Measurements from ENCODE around the gene C1orf232.

The C1orf232 gene

DNA sequence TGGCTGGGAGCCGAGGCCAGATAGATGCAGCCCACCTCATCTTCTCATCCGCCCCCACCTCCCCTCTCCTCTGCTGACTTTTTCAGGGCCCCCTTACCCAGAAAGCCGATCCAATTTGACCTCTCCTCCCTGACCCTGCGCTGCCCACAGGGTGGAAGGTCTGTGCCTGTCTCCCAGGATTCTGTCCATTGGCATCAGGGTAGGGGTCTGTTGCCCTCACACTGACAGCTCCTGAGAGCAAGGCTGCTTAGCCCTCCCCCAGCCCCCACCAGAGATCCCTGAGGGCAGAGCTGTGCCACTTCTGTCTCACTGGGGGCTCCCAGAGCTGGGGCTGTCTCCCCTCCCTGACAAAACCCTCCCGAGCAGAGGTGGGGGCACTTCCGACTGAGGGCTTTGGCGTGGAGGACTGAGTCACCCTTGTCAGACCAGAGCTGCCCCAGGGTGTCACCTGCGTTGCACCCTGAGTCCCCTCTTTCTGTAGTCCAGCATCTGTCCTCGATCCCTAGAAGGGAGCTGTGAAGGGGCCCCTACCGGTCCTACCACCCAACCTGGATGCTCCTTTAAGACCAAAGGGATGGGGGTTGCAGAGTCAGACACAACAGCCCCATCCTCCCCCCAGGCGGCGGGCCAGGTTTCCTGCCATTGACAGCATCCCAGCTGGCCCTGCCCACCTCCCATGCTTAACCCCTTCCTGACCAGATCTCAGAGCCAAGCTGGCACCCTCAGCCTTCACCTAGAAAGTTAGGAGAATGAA lies 12.3 kb downstream of the C1orf232 start:
- DNase-seq (ENCODE audit: low read depth in 2 of 2), result no peak

DNA sequence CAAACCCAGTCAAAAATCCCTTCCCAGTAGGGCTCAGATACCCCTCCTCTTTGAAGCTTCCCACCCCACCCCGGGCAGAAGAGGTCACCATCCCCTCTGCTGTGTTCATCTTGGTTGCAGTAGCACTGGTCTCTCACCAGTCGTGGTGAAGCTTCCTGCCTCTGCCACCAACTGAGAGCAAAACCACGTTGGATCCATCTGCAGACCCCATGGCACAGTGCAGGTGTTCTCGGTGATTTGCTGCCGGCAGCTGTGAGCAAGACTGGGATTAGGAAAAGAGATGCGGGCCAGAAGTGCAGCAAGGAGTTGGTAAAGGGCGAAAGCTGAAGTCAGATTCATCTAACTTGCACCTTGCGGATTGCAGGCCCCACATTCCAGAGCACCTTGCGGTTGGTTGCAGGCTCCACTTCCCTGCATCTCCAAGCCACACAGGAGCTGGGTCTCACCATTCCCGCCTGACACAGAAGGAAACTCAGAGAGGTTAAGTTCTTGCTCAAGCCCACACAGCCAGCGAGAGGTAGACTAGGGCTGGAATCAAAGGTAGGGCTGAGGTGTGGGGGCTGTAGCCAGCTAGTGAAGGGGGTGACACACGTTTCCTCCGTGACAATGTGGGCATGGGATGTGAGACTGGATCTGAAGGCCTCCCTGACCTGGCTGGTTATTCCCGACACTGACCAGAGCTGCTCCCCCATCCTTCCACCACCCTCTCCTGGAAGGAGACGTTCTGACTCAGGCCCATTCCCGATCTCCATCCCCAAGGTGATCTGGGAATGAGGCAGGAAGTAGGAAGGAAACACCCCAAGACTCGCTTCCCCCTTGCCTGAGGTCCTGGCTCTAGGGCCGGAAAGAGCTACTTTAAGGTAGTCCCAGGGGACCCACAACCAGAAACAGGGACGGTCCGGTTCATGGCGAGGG lies 13.1 kb downstream of the C1orf232 start:
- no peak for DNase-seq (ENCODE audit: low read depth in 2 of 2)

DNA sequence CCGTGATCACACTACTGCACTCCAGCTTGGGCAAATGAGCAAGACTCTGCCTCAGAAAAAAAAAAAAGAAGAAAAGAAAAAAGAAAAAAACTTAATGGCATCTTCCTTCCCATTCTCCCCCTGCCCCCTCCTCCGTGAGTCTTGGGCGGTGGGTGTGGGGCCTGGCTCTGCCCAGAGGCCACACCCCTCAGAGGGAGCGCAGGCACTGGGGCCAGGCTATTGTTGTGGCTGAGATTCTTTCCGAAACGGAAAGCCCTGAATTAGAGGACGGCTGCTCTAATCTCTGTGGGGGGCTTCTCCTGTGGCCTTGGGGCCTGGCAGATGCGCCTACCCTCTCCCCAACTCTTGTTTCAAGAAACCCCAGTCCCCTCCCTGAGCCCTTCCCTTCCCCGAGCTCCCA lies 14.0 kb downstream of the C1orf232 start:
- no peak for DNase-seq (ENCODE audit: low read depth in 2 of 2)

DNA sequence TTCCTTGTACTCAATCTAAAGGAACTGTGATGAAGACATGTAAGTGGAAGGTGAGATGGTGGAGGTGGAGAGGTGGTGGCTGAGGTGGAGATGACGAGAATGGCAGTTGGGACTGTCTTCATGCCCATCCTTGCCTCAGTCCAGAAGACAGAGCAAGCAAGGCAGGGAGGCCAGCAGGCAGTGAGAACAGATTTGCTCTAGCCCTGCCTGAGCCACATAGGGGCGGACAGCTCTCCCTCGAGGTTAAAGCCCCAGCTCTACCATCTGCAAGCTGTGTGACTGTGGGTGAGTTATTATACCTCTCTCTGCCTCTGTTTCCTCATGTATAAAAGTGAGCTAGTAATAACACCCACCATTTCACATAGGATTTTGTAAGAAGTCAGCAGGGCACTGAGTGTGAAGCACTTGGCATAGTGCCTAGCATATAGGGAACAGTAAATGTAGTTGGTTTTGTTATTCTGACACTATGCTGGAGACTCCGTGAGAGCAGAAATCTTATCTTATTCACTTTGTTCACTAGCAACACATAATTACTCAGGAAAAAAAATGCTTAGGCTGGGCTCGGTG lies 14.7 kb downstream of the C1orf232 start:
- DNase-seq (ENCODE audit: low read depth in 2 of 2), result no peak

DNA sequence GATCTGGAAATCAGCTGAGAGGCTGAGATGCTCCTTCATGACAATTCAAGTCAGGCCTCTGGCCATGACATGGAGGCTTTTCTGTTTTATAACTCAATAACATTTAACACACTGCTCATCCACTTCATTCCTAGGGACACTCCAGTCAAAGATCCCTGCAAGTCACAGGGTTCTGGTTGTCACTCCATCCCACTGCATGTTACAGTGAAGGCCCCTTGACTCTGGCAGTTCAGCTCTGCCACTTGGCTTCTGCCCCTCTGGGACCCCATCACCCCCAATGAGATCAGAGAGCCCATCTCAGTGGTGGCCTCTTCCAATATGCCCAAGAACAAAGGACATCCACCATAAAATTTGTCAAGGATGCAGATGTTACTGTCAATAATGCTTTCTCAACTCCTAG lies 19.9 kb downstream of the C1orf232 start:
- DNase-seq (ENCODE audit: low read depth in 2 of 2), result no peak

DNA sequence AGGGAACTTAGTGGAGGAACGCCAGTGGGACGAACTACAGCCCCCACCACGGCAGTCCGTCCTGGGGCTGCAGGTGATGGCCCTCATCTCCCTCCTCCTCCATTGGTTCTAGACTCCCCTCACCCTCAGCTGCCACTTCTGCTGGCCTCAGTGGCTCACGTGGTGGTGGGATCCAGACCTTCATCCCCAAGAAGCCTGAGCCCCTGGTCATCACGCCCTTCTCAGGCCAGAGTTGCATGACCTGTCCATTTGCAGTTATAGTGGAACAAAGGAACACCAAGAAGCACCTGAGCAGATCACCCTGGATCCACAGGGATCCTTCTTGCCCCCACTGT lies 22.8 kb downstream of the C1orf232 start:
- DNase-seq (ENCODE audit: low read depth in 2 of 2), result no peak

DNA sequence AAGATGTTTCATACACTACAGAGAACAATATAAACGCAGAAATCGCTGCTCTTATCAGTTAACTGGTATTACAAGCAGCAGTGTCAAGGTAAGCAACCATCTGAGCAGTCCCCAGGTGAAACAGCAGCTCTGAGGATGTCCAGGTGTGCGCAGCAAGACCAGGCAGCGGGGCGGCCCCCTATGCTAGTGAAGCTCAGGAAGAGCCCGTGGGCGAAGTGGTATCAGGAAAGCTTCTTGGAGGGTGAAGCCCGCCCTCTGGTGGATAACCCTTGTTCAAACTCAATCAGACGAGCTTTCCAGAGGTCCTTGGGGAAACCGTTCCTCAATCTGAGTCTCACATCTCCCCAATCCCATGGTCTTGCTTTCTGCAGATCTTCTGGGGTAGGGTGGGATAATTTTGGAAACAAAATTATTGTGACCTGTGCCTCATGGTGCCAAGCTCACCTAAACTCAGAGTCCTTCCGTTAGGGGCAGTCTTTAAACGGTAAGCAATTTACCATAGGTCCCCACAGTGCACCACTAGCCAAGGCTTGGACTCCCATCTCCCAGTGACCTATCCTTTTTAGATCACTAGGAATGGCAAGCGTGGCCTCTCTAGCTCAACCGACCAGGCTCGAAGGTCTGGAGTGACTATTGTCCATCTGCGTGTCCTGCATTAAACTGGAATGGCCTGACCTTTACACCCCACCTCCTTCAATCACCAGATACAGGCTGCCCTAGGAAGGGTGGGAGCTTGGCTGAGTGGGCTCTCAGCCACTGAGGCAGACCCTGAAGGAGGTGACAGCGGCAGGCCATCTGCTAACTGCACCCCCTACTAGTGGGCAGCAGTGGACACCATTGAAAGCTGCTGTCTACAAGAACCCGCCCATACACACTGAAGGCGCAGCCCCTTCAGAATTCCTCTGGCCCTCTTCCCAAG lies 23.5 kb downstream of the C1orf232 start:
- DNase-seq (ENCODE audit: low read depth in 2 of 2), result peak; percentile 60 to 61

DNA sequence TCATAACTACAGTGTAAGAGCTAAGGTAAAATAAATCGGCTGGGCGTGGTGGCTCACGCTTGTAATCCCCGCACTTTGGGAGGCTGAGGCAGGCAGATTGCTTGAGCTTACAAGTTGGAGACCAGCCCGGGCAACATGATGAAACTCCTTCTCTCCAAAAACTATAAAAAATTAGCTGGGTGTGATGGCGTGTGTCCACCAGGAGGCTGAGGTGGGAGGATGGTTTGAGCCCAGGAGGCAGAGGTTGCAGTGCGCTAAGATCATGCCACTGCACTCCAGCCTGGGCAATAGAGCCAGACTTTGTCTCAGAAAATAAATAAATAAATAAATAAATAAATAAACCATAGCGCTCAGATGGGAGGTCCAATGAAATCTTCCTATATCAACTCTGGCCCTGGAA lies 26.6 kb downstream of the C1orf232 start:
- no peak for DNase-seq (ENCODE audit: low read depth in 2 of 2)

DNA sequence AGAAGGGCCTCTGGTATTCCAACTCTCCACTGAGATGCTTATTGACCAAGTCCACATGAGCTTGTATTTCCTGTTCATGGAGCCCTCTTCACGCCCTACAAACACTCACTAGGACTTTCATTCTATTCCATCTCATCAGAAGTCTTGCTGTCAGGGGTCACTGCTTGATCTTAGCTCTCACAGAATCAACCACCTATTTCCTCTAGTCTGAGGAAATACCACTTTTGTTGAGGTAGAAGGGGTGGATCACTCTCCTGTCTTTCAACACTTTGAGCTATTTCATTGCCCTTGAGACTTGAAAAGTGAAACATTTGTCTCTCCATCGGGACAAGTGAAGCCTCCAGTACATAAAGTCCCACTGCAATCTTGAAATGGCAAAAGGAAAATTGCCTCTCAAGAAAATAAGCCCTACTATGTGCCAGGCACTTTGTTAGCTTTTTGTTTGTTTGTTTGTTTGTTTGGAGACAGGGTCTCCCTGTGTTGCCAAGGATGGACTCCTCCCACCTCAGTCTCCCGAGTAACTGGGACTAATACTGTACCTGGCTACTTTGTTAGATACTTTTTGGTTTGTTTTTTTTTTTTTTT lies 29.7 kb downstream of the C1orf232 start:
- DNase-seq (ENCODE audit: low read depth in 2 of 2), result no peak

DNA sequence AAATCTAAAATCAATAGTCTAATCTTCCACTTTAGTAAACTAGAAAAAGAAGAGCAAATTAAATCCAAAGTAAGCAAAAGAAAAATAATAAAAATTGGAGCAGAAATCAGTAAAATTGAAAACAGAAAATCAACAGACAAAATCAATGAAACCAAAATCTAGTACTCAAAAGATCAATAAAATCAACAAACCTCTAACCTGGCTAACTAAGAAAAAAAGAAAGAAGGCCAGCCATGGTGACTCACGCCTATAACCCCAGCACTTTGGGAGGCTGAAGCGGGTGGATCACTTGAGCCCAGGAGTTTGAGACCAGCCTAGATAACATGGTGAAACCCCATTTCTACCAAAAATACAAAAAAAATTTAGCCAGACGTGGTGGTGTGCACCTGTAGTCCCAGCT lies 34.3 kb downstream of the C1orf232 start:
- DNase-seq (ENCODE audit: low read depth in 2 of 2), result no peak

DNA sequence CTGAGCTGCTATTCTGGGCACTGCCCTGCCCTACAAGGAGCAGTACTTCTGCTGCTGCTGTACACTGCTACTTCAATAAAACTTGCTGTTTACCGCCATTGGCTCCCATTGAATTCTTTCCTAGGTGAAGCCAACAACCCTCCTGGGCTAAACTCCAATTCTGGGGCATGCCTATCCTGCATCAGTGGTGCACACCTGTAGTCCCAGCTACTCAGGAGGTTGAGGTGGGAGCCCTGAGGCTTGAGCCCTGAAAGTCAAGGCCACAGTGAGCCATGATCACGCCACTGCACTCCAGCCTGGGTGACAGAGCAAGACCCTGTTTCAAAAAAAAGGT lies 36.0 kb downstream of the C1orf232 start:
- no peak for DNase-seq (ENCODE audit: low read depth in 2 of 2)

DNA sequence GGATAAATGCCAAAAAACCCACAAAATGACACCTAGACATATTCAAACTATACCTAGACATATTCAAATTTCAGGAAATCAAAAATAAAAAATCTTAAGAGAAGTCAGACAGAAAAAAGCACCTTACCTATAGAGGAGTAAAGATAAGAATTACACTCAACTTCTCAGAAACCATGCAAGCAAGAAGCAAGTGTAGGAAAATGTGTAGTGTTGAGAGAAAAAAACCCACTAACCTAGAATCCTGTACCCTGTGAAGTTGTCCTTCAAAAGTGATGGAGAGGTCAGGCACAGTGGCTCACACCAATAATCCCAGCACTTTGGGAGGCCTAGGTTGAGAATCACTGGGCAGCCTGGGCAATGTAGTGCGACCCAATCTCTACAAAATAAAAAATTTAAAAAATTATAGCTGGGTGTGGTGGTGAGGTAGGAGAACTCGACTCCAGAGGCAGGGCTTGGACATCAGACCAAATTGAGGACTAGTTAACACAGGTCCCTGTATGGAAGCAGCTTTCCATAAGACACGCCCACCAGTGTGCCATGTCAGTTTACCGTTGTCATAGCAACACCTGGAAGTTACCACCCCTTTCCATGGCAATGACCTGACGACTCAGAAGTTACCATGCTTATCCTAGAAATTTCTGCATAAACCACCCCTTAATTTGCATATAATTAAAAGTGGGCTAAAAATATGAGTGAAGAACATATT lies 36.5 kb downstream of the C1orf232 start:
- DNase-seq (ENCODE audit: low read depth in 2 of 2), result no peak

DNA sequence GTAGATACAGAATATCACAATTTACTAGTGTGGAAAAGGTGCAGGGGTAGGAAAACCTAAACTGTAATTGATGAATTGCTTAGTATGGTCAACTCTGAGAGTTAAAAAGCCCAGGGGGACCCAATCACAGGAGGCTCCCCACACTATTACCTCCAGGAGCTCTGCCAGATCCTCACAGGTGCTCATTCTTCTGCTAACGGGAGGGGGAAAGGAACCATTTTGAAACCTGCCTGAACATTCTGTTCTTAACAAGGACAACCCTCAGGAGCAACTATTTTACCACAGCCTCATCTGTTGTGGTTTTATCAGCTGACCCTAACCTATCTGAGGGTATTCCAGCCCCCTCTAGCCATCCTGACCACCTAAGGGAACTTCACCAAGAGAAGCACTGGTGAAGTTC lies 38.1 kb downstream of the C1orf232 start:
- no peak for DNase-seq (ENCODE audit: low read depth in 2 of 2)

DNA sequence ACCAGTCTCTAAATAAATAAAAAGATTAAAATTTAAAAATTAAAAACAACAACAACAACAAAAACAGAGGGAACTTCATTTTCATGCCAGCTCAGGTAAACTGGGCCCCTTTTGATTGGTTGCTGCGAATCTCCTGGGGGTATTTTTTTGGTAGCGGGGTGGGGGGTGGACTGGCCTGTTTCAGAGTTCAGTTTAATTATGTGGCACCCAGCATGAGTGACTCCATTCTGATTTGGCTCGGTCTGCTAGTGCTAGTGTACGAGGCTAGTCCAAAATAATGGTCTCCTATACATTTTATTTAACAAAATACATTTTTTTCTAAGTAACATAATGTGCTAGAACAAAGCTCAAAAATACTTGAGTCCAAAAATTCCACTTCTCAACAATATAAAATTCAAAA lies 39.0 kb downstream of the C1orf232 start:
- no peak for DNase-seq (ENCODE audit: low read depth in 2 of 2)

DNA sequence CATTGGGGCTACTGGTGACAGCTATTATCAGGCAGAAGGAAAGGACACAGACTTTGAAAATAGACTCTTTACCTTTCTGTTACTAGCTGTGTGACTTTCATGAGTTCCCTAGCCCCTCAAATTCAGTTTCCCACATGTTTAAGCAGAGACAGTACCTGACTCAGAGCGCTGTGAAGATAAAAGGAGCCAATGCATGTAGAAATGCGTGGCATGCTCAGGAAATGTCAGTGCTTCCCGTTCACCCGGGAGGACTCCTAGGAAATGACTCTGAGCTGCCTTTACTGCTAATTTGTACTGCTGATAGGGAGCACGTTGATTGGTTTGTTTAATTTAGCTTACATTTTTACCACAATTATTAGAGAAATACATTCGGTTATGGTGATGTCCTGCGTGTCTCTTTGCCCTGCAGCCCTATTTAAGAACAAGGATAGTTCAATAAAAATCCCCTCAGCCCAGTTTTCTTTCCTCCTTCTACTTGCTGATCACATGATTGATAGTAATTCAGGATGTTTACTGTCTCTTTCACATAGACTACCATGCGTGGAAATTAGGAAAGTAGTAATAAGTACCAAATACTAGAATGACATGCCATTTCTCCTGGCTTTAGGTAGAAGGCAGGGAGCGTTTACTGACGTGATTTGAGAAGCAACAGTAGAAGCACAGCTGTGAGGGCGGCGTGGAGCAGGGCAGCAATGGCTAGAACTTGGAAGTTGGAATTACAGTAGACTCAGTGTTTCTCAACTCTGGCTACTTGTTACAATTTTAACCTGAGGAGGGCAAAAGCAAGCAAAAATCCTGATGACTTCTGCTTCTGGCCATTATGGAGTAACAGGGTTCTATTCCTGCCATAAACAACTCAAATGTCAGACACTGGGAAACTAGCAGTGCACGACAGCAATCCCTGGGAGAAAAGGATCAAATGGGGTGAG lies 41.3 kb downstream of the C1orf232 start:
- no peak for DNase-seq (ENCODE audit: low read depth in 2 of 2)

DNA sequence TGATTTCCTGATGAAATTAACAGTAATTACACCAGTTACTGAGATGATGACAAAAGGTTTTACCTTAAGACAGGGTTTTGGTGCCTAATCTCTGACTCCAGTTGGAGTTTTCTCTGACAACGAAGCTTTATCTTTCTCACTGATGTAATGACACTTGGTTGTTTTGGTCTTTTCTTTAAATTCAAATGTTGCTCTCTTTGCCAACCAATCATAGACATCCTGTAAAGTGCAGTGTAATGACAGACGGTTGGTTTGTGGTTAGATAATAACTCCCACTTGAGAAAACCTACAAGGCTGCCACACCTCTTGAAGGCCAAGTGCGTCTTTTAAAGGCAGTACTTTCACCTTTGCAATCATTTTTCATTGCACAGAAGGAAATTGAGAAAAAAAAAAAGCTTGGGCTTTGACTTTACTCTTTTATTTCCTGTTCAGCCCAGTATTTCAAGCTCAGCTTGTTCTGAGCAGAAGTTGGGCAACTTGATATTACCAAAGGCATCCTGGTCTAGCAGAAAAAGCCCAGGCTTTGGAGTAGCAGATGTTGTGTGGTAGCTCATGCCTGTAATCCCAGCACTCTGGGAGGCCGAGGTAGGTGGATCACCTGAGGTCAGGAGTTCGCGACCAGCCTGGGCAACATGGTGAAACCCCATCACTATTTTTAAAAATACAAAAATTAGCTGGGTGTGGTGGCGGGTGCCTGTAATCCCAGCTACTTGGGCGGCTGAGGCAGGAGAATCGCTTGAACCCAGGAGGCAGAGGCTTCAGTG lies 42.3 kb downstream of the C1orf232 start:
- DNase-seq (ENCODE audit: low read depth in 2 of 2), result no peak

DNA sequence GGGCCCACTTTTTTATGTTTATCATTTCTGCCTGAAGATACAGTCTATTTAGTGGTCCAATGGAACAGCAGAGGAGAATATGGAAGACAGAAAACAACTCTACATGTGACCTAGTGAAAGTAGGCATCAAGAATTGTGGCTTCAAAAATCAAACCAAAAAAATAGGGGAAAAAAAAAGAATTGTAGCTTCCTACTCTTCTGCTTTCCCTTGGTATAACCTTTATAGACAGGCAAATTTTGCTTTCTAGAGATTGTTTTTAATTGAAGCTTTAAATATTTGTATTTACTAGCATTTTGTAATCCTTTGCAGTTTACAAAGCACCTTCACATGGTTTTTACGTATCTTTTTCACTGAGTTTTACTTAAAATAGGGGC lies 42.8 kb downstream of the C1orf232 start:
- no peak for DNase-seq (ENCODE audit: low read depth in 2 of 2)

DNA sequence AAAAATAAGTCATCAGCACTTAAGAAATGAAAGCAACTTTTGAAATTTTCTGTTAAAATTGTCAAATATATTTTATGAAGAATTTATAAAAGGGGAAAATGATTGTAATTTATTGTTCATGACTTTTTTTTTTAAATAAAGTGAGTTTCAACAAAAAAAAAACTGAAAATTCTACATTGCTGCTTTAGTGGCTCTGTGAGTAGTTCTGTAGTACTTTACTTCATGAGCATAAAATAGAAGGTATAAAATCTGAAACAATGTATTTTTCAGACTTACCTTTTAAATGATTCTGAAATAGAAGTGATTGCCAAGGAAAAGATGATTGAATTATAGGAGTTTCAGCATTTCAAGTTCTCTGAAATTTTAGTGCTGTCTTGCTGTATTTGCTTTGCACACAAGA lies 43.4 kb downstream of the C1orf232 start:
- DNase-seq (ENCODE audit: low read depth in 2 of 2), result no peak
